HEK293 (cell line): ENCODE measurements around the gene NMNAT2.
A peak's percentile ranks its signal among the peaks of the same experiment; 100 is the strongest.

Experiments
- CTCF ChIA-PET: fragments of 350-600 bp; formaldehyde crosslinking; extraction: SDS; loops from one replicate; lab custom pipeline; 2021; ENCODE audit warnings: antibody characterized with exemption; lab: Yijun Ruan, JAX
- POLR2A ChIA-PET: fragments of 300-600 bp; formaldehyde crosslinking; extraction: SDS; loops from one replicate; lab custom pipeline; 2020; ENCODE audit warnings: antibody characterized with exemption, inconsistent platforms; lab: Yijun Ruan, JAX
- H3K27ac ChIP-seq: fragments of 200-500 bp; sonication (Bioruptor generic); 2 replicates; pipeline ENCODE4 v1.5.1; 2014; ENCODE audit warnings: low read depth, low read length, control low read depth, inconsistent platforms; ENCODE audit errors: extremely low read depth
- H3K36me3 ChIP-seq, 2 experiments: fragments of 200-500 bp in 1 of 2; sonication (Bioruptor generic) in 1 of 2; 1 replicate in 1 of 2; 2 replicates in 1 of 2; pipeline ENCODE4 v1.5.1; 2014 to 2017; ENCODE audit warnings: inconsistent platforms in 2 of 2, low read length in 2 of 2; ENCODE audit not compliant: control insufficient read depth in 2 of 2, insufficient read depth in 1 of 2
- H3K4me1 ChIP-seq: fragments of 200-500 bp; sonication (Bioruptor generic); 2 replicates; pipeline ENCODE4 v1.5.1; 2014; ENCODE audit warnings: mild to moderate bottlenecking, low read length, inconsistent platforms; ENCODE audit not compliant: control insufficient read depth, insufficient read depth
- H3K4me3 ChIP-seq: 2 replicates; pipeline ENCODE4 v1.5.1; 2011; ENCODE audit warnings: low read depth, mild to moderate bottlenecking, control low read depth, low read length, moderate library complexity
- H3K9me3 ChIP-seq: fragments of 200-500 bp; sonication (Bioruptor generic); 2 replicates; pipeline ENCODE4 v1.5.1; 2014; ENCODE audit warnings: low read depth, low read length, inconsistent platforms; ENCODE audit not compliant: control insufficient read depth, insufficient read depth
- GFI1B ChIP-seq: fragments of 450-650 bp; formaldehyde crosslinking; IDR thresholded peaks from 2 replicates; pipeline ENCODE4 v1.5.1; 2016; ENCODE audit warnings: missing biosample characterization, missing genetic modification characterization
- GLI2 ChIP-seq: fragments of 450-650 bp; formaldehyde crosslinking; IDR thresholded peaks from 2 replicates; pipeline ENCODE4; 2017; ENCODE audit warnings: missing biosample characterization, missing genetic modification characterization, low read depth, borderline replicate concordance
- GLIS1 ChIP-seq: fragments of 450-650 bp; formaldehyde crosslinking; IDR thresholded peaks from 2 replicates; pipeline ENCODE4 v1.5.1; 2016; ENCODE audit warnings: missing biosample characterization, missing genetic modification characterization
- HOXD13 ChIP-seq: sonication (generic); formaldehyde crosslinking; IDR thresholded peaks from 2 replicates; pipeline ENCODE4 v1.8.0; 2022; ENCODE audit warnings: missing genetic modification reagents, borderline replicate concordance
- PRDM1 ChIP-seq: fragments of 450-650 bp; formaldehyde crosslinking; IDR thresholded peaks from 2 replicates; pipeline ENCODE4; 2016; ENCODE audit warnings: missing biosample characterization, missing genetic modification characterization
- SCRT2 ChIP-seq: fragments of 450-650 bp; formaldehyde crosslinking; IDR thresholded peaks from 2 replicates; pipeline ENCODE4 v1.5.1; 2016; ENCODE audit warnings: missing biosample characterization, missing genetic modification characterization
- SETDB1 ChIP-seq: IDR thresholded peaks from one replicate; pipeline ENCODE4 v1.6.1; 2017; ENCODE audit warnings: mild to moderate bottlenecking, low read length, moderate library complexity, mixed read lengths; ENCODE audit not compliant: insufficient read length
- TCF7L2 ChIP-seq: IDR thresholded peaks from 2 replicates; pipeline ENCODE4 v1.6.1; 2011; ENCODE audit warnings: low read depth, mild to moderate bottlenecking, inconsistent platforms, low read length, moderate library complexity, borderline replicate concordance
- TRIM28 ChIP-seq: IDR thresholded peaks from 2 replicates; pipeline ENCODE4 v1.6.1; 2011; ENCODE audit warnings: low read length, control low read depth, borderline replicate concordance
- ZNF133 ChIP-seq: fragments of 450-650 bp; formaldehyde crosslinking; IDR thresholded peaks from 2 replicates; pipeline ENCODE4 v1.5.1; 2016; ENCODE audit warnings: missing biosample characterization, missing genetic modification characterization
- ZNF184 ChIP-seq: fragments of 450-650 bp; IDR thresholded peaks from 2 replicates; pipeline ENCODE4 v1.5.1; 2018; ENCODE audit warnings: missing biosample characterization, mild to moderate bottlenecking, missing genetic modification characterization
- ZNF341 ChIP-seq: fragments of 450-650 bp; formaldehyde crosslinking; IDR thresholded peaks from 2 replicates; pipeline ENCODE4; 2016; ENCODE audit warnings: low read depth, missing biosample characterization, missing genetic modification characterization
- ZNF529 ChIP-seq: fragments of 450-650 bp; formaldehyde crosslinking; IDR thresholded peaks from 2 replicates; pipeline ENCODE4 v1.5.1; 2017; ENCODE audit warnings: missing genetic modification characterization, missing biosample characterization; ENCODE audit not compliant: insufficient replicate concordance
- ZNF544 ChIP-seq: fragments of 450-650 bp; formaldehyde crosslinking; IDR thresholded peaks from 2 replicates; pipeline ENCODE4 v1.5.0; 2017; ENCODE audit warnings: missing biosample characterization, missing genetic modification characterization
- ZNF600 ChIP-seq: fragments of 450-650 bp; formaldehyde crosslinking; IDR thresholded peaks from 2 replicates; pipeline ENCODE4 v1.5.1; 2016; ENCODE audit warnings: missing biosample characterization, missing genetic modification characterization
- ZNF658 ChIP-seq: fragments of 450-650 bp; formaldehyde crosslinking; IDR thresholded peaks from 2 replicates; pipeline ENCODE4; 2016; ENCODE audit warnings: missing biosample characterization, missing genetic modification characterization
- ZNF664 ChIP-seq: fragments of 450-650 bp; formaldehyde crosslinking; IDR thresholded peaks from 2 replicates; pipeline ENCODE4 v1.5.1; 2016; ENCODE audit warnings: missing biosample characterization, missing genetic modification characterization
- TF ChIP-seq, protein P1 (sequence below): fragments of 450-650 bp; formaldehyde crosslinking; IDR thresholded peaks from 2 replicates; pipeline ENCODE4 v1.5.1; 2016; ENCODE audit warnings: missing biosample characterization, missing genetic modification characterization
- TF ChIP-seq, protein P2 (sequence below): fragments of 450-650 bp; formaldehyde crosslinking; IDR thresholded peaks from 2 replicates; pipeline ENCODE4 v1.5.1; 2016; ENCODE audit warnings: missing biosample characterization, missing genetic modification characterization
- TF ChIP-seq, protein P3 (sequence below): fragments of 450-650 bp; formaldehyde crosslinking; IDR thresholded peaks from 2 replicates; pipeline ENCODE4 v1.5.1; 2017; ENCODE audit warnings: missing biosample characterization, missing genetic modification characterization
- TF ChIP-seq, protein P4 (sequence below): fragments of 450-650 bp; formaldehyde crosslinking; IDR thresholded peaks from 2 replicates; pipeline ENCODE4 v1.5.1; 2017; ENCODE audit warnings: missing biosample characterization, missing genetic modification characterization

Gene NMNAT2

DNA sequence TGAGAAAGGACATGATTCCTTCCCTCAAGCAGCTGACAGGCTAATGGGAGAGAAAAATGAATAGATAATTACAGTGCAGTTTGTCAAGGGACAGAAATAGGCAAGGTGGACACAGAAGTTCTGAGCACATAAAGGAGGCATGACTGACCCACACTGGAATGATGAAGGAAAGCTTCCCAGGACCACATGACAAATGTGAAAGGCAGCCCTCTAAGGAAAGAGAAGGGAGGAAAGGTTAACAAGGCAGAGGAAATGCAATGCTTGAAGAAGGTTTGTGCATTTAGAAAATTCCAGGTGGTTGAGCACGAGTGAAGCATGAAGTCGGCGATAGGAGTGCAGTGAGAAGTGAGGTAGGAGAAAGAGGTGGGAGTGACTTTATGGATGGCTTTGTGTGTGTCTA is 194.7 kb downstream of the NMNAT2 start (continued):
- TF ChIP-seq, protein P1, sequence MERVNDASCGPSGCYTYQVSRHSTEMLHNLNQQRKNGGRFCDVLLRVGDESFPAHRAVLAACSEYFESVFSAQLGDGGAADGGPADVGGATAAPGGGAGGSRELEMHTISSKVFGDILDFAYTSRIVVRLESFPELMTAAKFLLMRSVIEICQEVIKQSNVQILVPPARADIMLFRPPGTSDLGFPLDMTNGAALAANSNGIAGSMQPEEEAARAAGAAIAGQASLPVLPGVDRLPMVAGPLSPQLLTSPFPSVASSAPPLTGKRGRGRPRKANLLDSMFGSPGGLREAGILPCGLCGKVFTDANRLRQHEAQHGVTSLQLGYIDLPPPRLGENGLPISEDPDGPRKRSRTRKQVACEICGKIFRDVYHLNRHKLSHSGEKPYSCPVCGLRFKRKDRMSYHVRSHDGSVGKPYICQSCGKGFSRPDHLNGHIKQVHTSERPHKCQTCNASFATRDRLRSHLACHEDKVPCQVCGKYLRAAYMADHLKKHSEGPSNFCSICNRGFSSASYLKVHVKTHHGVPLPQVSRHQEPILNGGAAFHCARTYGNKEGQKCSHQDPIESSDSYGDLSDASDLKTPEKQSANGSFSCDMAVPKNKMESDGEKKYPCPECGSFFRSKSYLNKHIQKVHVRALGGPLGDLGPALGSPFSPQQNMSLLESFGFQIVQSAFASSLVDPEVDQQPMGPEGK (tag by site-specific recombination) = no peak
- TF ChIP-seq GLI2 = no peak
- TF ChIP-seq ZNF664 (tag by site-specific recombination) = no peak
- TF ChIP-seq SETDB1 = no peak

DNA sequence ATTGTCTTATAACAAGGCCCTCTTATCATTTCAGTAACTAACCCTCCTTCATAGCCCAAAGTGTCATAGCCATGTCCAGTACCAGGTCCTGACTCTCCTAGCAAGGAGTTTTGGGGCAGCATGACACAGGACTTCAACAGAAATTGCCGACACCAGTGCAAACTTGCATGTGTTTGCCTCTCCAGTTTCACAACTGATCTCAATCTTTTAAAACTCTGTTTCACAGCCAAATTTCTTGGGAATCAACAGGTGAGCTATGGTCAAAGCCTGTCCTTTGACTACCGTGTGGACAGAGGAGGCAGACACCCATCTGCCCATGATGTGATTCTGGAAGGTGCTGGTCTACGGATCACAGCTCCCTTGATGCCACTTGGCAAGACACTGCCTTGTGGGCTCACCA is 195.3 kb downstream of the NMNAT2 start:
- ChIA-PET POLR2A (no interaction called here), CTCF (interaction anchor here (0.6 to 12.6 kb wide), 3 partner anchors 16 to 479 kb away, joined by 3 to 135 read pairs (median 4); no protein-coding TSS in a partner anchor)
- Histone ChIP-seq H3K4me1 (peaks cover 15% of the 10 kb centered on the region), H3K4me3 (no peak overlapping the region), H3K9me3 (no peaks in the 10 kb centered on the region), H3K27ac (no peak overlapping the region), H3K36me3 (no peaks in the 10 kb centered on the region)
- TF ChIP-seq SCRT2 = peak; percentile 90
- TF ChIP-seq GLI2 = no peak
- no peak for TF ChIP-seq ZNF529 (tag by site-specific recombination)
- TF ChIP-seq GLIS1 = no peak

DNA sequence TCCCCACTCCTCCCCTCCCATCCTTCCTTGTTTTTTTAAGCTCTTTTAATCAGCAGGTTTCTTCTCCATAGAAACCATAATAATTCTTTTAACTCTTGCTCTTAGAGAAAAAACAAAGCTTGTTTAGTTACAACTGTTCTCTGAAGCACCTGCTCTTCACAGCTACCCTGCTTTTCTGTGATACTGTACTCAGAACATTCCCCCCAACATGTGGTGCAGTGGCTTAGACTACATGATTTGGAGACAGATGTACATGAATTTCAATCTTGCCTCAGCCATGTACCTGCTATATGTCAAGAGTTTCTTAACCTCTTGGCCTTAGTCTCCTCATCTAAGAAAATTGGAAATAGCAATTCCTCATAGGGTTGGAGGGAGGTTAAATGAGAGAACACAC is 198.6 kb downstream of the NMNAT2 start:
- no peak overlapping the region for H3K27ac ChIP-seq
- TF ChIP-seq ZNF341 (tag by site-specific recombination) (no peak), HOXD13 (CRISPR knock-in tag) (no peak)
- TF ChIP-seq, protein P2, sequence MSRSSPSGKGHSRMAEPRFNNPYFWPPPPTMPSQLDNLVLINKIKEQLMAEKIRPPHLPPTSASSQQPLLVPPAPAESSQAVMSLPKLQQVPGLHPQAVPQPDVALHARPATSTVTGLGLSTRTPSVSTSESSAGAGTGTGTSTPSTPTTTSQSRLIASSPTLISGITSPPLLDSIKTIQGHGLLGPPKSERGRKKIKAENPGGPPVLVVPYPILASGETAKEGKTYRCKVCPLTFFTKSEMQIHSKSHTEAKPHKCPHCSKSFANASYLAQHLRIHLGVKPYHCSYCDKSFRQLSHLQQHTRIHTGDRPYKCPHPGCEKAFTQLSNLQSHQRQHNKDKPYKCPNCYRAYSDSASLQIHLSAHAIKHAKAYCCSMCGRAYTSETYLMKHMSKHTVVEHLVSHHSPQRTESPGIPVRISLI = no peak
- TF ChIP-seq, all 188 proteins: peak for 0
- peaks cover 15% of the 10 kb centered on the region for H3K4me1 ChIP-seq
- ChIA-PET CTCF (interaction anchor here (0.7 to 12.6 kb wide), 3 partner anchors 9 to 260 kb away, joined by 3 to 135 read pairs (median 33); no protein-coding TSS in a partner anchor), POLR2A (no interaction called here)
- no peaks in the 10 kb centered on the region for H3K9me3 ChIP-seq
- no peaks in the 10 kb centered on the region for H3K36me3 ChIP-seq
- H3K4me3 ChIP-seq = no peak overlapping the region

DNA sequence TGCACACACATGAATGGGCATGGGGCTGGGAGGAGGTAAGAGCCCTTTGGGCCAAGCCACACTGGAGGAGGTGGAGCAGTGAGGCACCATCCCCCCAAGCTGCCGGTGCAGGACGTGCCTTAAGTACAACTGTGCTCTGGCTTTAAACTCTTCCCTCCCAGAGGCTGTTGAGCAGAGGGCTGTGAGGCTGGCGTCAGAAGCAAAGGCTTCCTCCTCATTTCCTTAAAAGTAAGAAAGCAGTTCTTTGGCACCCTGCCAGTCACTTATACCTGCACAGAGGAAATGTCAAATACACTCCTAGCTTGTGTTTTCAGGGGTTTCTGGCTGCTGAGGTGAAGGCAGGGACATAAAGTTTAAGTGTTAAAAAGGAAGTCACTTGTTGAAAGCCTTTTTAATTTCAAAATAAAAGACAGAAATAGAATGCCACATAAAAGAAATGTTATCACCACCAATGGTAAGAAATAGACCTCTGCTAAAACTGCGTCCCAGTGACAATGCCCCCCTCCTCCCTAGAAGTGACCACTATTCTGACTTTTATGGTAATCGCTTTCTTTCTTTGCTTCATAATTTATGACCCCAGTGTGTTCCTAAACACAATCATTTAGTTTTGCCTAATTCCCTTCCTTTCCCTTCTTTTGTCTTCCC is 199.1 kb downstream of the NMNAT2 start:
- Histone ChIP-seq H3K36me3 (no peaks in the 10 kb centered on the region), H3K4me3 (no peak overlapping the region), H3K27ac (peak overlapping the region; percentile 20; the same call in 1 of the 2 replicates), H3K4me1 (peaks cover 15% of the 10 kb centered on the region), H3K9me3 (no peaks in the 10 kb centered on the region)
- ChIA-PET CTCF (interaction anchor here (0.7 to 12.6 kb wide), 6 partner anchors 9 to 259 kb away, joined by 3 to 135 read pairs (median 4); no protein-coding TSS in a partner anchor), POLR2A (no interaction called here)
- peak; percentile 85 for TF ChIP-seq SCRT2
- TF ChIP-seq ZNF658 (tag by site-specific recombination) = no peak
- TF ChIP-seq ZNF184 (tag by site-specific recombination) = peak; percentile 67; the same call in 1 of the 2 replicates
- TF ChIP-seq PRDM1 (tag by site-specific recombination) = peak; percentile 34
- TF ChIP-seq, protein P3, sequence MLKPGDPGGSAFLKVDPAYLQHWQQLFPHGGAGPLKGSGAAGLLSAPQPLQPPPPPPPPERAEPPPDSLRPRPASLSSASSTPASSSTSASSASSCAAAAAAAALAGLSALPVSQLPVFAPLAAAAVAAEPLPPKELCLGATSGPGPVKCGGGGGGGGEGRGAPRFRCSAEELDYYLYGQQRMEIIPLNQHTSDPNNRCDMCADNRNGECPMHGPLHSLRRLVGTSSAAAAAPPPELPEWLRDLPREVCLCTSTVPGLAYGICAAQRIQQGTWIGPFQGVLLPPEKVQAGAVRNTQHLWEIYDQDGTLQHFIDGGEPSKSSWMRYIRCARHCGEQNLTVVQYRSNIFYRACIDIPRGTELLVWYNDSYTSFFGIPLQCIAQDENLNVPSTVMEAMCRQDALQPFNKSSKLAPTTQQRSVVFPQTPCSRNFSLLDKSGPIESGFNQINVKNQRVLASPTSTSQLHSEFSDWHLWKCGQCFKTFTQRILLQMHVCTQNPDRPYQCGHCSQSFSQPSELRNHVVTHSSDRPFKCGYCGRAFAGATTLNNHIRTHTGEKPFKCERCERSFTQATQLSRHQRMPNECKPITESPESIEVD (tag by site-specific recombination) = peak; percentile 69
- peak; percentile 88 for TF ChIP-seq TRIM28
- peak; percentile 74 for TF ChIP-seq ZNF544 (tag by site-specific recombination)
- TF ChIP-seq, protein P1 (tag by site-specific recombination) = 0 out of 2 replicates have a peak, but pooled peaks have one; percentile 23
- TF ChIP-seq TCF7L2 = 0 out of 2 replicates have a peak, but pooled peaks have one; percentile 9
- 0 out of 2 replicates have a peak, but pooled peaks have one; percentile 41 for TF ChIP-seq ZNF133
- TF ChIP-seq, protein P4, sequence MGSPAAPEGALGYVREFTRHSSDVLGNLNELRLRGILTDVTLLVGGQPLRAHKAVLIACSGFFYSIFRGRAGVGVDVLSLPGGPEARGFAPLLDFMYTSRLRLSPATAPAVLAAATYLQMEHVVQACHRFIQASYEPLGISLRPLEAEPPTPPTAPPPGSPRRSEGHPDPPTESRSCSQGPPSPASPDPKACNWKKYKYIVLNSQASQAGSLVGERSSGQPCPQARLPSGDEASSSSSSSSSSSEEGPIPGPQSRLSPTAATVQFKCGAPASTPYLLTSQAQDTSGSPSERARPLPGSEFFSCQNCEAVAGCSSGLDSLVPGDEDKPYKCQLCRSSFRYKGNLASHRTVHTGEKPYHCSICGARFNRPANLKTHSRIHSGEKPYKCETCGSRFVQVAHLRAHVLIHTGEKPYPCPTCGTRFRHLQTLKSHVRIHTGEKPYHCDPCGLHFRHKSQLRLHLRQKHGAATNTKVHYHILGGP (tag by site-specific recombination) = peak; percentile 63; the same call in 1 of the 2 replicates
- TF ChIP-seq ZNF600 (tag by site-specific recombination) = peak; percentile 83
- no peak for TF ChIP-seq GFI1B (tag by site-specific recombination)
